ENCODE results near the gene ERBIN. TPM values are rescaled to one million over a fixed set of nuclear protein-coding genes. Genes with fewer than 3 reads are reported as not detected.
A peak's percentile ranks its signal among the peaks of the same experiment; 100 is the strongest.

ERBIN gene
- total and polyA plus RNA-seq, 2 of the 13 experiments (the other 11 are each of a cell fraction or from before 2014, with no cell fraction given), result 14.4 to 41.7 TPM

GRCh38 chr5:65926276-65926783, at the start of gene ERBIN (continued):
- TF ChIP-seq CC2D1A (CRISPR knock-in tag; IDR thresholded peaks at IDR 0.05) (no peak), SOX5 (CRISPR knock-in tag; IDR thresholded peaks at IDR 0.05; ENCODE audit: borderline replicate concordance) (no peak), DMAP1 (CRISPR knock-in tag; IDR thresholded peaks at IDR 0.05) (peak; percentile 20; the same call in 1 of the 2 replicates), ZNF235 (CRISPR knock-in tag; IDR thresholded peaks at IDR 0.05; ENCODE audit: borderline replicate concordance) (no peak), ZNF263 (CRISPR knock-in tag; IDR thresholded peaks at IDR 0.05) (no peak), FOXM1 (CRISPR knock-in tag; IDR thresholded peaks at IDR 0.05) (no peak), HDAC1 (CRISPR knock-in tag; IDR thresholded peaks at IDR 0.05) (peak; percentile 9; the same call in 1 of the 2 replicates), SP140L (CRISPR knock-in tag; IDR thresholded peaks at IDR 0.05; ENCODE audit: borderline replicate concordance) (no peak), ZNF7 (CRISPR knock-in tag; IDR thresholded peaks at IDR 0.05) (no peak), THAP8 (CRISPR knock-in tag; IDR thresholded peaks at IDR 0.05; ENCODE audit: borderline replicate concordance) (peak; percentile 52; the same call in 1 of the 2 replicates), ARHGAP35 (CRISPR knock-in tag; IDR thresholded peaks at IDR 0.05; ENCODE audit: borderline replicate concordance) (no peak), PAF1 (CRISPR knock-in tag; IDR thresholded peaks at IDR 0.05) (no peak), ZSCAN20 (CRISPR knock-in tag; IDR thresholded peaks at IDR 0.05; ENCODE audit: borderline replicate concordance) (no peak; the same call in 1 of the 2 replicates), ELF3 (CRISPR knock-in tag; IDR thresholded peaks at IDR 0.05) (peak; percentile 66), ZNF790 (CRISPR knock-in tag; IDR thresholded peaks at IDR 0.05; ENCODE audit: borderline replicate concordance) (no peak; the same call in 1 of the 2 replicates), NR0B2 (CRISPR knock-in tag; IDR thresholded peaks at IDR 0.05) (no peak), ZNF275 (CRISPR knock-in tag; IDR thresholded peaks at IDR 0.05; ENCODE audit: borderline replicate concordance) (no peak), CCAR2 (optimal IDR thresholded peaks at IDR 0.05; ENCODE audit: low read depth, low read length) (no peak), ZNF33A (CRISPR knock-in tag; IDR thresholded peaks at IDR 0.05; ENCODE audit: borderline replicate concordance) (no peak), GATA4 (IDR thresholded peaks at IDR 0.05; ENCODE audit: borderline replicate concordance, low read depth) (no peak), ZNF777 (CRISPR knock-in tag; IDR thresholded peaks at IDR 0.05) (peak; percentile 91; the same call in 1 of the 2 replicates), GFI1 (CRISPR knock-in tag; IDR thresholded peaks at IDR 0.05; ENCODE audit: borderline replicate concordance) (no peak), ZNF589 (CRISPR knock-in tag; conservative IDR thresholded peaks at IDR 0.05) (0 out of 2 replicates have a peak, but pooled peaks have one; percentile 6), ZXDC (CRISPR knock-in tag; IDR thresholded peaks at IDR 0.05) (0 out of 2 replicates have a peak, but pooled peaks have one; percentile 74), SNAPC2 (CRISPR knock-in tag; IDR thresholded peaks at IDR 0.05) (no peak), HNRNPLL (IDR thresholded peaks at IDR 0.05; ENCODE audit: low read depth, low read length, poor library complexity, severe bottlenecking) (no peak), SPEN (CRISPR knock-in tag; IDR thresholded peaks at IDR 0.05; ENCODE audit: low read depth) (no peak)

Measured in HepG2 (cell line).